ENCODE results near the gene CALM3. TPM values are rescaled to one million over a fixed set of nuclear protein-coding genes. Genes with fewer than 3 reads are reported as not detected.

CALM3 gene
- total and polyA plus RNA-seq, 2 of the 13 experiments (the other 11 are each of a cell fraction or from before 2014, with no cell fraction given): 239 to 258 TPM

DNA sequence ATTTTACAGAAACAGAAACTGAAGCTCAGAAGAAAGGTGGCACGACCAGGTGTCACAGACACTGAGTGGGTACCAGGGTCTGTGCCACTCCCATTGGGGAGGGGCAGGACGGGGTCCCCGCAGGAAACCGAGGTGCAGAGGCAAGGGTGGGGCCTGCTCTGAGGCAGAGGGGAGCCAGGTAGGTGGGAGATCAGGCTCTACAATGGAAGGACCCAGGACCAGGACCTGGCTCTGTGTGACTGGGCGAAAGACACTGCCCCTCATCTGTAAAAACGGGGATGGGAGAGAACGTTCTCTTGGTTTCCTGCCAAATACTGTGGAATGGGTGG is 21.0 kb downstream of the CALM3 start:
- H3K4me2 ChIP-seq (ENCODE audit: low read depth, low read length): no peak overlapping the region
- H3K27me3 ChIP-seq (ENCODE audit: control insufficient read depth in 1 of 2, insufficient read depth in 2 of 2, low read length in 2 of 2): peaks cover 0 to 50% of the 10 kb centered on the region in 2 experiments; a peak in 3 of 5 replicates
- H4K20me1 ChIP-seq (ENCODE audit: insufficient read depth, low read length): no peaks in the 10 kb centered on the region
- POLR2A ChIA-PET: no interaction called here
- no peak overlapping the region for H2AFZ ChIP-seq (ENCODE audit: low read length)
- no peak overlapping the region for H3K27ac ChIP-seq (ENCODE audit: extremely low read length, insufficient read depth, low read length)
- intact Hi-C loops (cut with micrococcal nuclease; ENCODE audit: unreplicated experiment) (no loop called here), in situ Hi-C loops (cut with HindIII; ENCODE audit: extremely low pct_ligation_motif_present, low pct_unique_long_range_greater_than_20kb) (no loop called here)
- BruUV-seq (replicated peaks): no TSS peak
- CTCF ChIA-PET (ENCODE audit: low intra/inter-chr PET ratio, low total read pairs): no interaction called here
- DNase-seq (ENCODE audit: low spot score) (no peak), FAIRE-seq (no peak), ATAC-seq (no peak)
- WGBS (ENCODE audit: low lambda C conversion rate): 13% methylated on average over 4 of the region's 7 CpGs
- TF ChIP-seq SMARCC2 (IDR thresholded peaks at IDR 0.05) (no peak), ZNF83 (CRISPR knock-in tag; IDR thresholded peaks at IDR 0.05; ENCODE audit: borderline replicate concordance) (no peak), FOXO1 (CRISPR knock-in tag; IDR thresholded peaks at IDR 0.05) (no peak), REXO4 (CRISPR knock-in tag; IDR thresholded peaks at IDR 0.05; ENCODE audit: borderline replicate concordance) (no peak), TSC22D2 (CRISPR knock-in tag; IDR thresholded peaks at IDR 0.05; ENCODE audit: borderline replicate concordance) (no peak), SIN3A (IDR thresholded peaks at IDR 0.05; ENCODE audit: borderline replicate concordance, low read depth, low read length) (no peak), MYC (CRISPR knock-in tag; IDR thresholded peaks at IDR 0.05; ENCODE audit: borderline replicate concordance) (no peak), ZIK1 (CRISPR knock-in tag; IDR thresholded peaks at IDR 0.05; ENCODE audit: borderline replicate concordance, low read depth) (no peak), ARNTL (CRISPR knock-in tag; IDR thresholded peaks at IDR 0.05) (no peak), FOXA3 (CRISPR knock-in tag; IDR thresholded peaks at IDR 0.05) (no peak), EED (CRISPR knock-in tag; IDR thresholded peaks at IDR 0.05) (no peak), ZNF781 (CRISPR knock-in tag; IDR thresholded peaks at IDR 0.05; ENCODE audit: borderline replicate concordance, not compliant biosample characterization) (no peak), ZNF143 (CRISPR knock-in tag; IDR thresholded peaks at IDR 0.05) (no peak), CCAR2 (optimal IDR thresholded peaks at IDR 0.05; ENCODE audit: low read depth, low read length) (no peak), ZNF709 (CRISPR knock-in tag; IDR thresholded peaks at IDR 0.05) (no peak)
- TF ChIP-seq, protein P1, sequence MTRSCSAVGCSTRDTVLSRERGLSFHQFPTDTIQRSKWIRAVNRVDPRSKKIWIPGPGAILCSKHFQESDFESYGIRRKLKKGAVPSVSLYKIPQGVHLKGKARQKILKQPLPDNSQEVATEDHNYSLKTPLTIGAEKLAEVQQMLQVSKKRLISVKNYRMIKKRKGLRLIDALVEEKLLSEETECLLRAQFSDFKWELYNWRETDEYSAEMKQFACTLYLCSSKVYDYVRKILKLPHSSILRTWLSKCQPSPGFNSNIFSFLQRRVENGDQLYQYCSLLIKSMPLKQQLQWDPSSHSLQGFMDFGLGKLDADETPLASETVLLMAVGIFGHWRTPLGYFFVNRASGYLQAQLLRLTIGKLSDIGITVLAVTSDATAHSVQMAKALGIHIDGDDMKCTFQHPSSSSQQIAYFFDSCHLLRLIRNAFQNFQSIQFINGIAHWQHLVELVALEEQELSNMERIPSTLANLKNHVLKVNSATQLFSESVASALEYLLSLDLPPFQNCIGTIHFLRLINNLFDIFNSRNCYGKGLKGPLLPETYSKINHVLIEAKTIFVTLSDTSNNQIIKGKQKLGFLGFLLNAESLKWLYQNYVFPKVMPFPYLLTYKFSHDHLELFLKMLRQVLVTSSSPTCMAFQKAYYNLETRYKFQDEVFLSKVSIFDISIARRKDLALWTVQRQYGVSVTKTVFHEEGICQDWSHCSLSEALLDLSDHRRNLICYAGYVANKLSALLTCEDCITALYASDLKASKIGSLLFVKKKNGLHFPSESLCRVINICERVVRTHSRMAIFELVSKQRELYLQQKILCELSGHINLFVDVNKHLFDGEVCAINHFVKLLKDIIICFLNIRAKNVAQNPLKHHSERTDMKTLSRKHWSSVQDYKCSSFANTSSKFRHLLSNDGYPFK (CRISPR knock-in tag; IDR thresholded peaks at IDR 0.05; ENCODE audit: borderline replicate concordance): no peak
- peaks cover 33% of the 10 kb centered on the region for H3K4me1 ChIP-seq (ENCODE audit: insufficient read depth, low read length)
- no peaks in the 10 kb centered on the region for H3K79me2 ChIP-seq (ENCODE audit: insufficient read depth, low read length)
- no peaks in the 10 kb centered on the region for H3K9me3 ChIP-seq (ENCODE audit: low read length)
- H3K4me3 ChIP-seq (replicated peaks in 1 of 3; ENCODE audit: insufficient read depth in 1 of 3, low read depth in 2 of 3, low read length in 3 of 3): no peak overlapping the region
- no peak overlapping the region for H3K9ac ChIP-seq (ENCODE audit: insufficient read depth, low read depth, low read length)
- no peaks in the 10 kb centered on the region for H3K36me3 ChIP-seq (replicated peaks in 1 of 2; ENCODE audit: control insufficient read depth in 1 of 2, insufficient read depth in 2 of 2, low read length in 2 of 2)

Data from HepG2 (cell line).